Tibial nerve (tissue), 4 donors: ENCODE measurements around the gene TMA7. TPM values are rescaled to one million over a fixed set of nuclear protein-coding genes. Genes with fewer than 3 reads are reported as not detected.
A peak's percentile ranks its signal among the peaks of the same experiment; 100 is the strongest.

ENCODE experiments used
- DNase-seq, 2 donors: peaks; one replicate each; pipeline ENCODE4 v3.0.0-alpha.2; 2019; ENCODE audit warnings: low spot score in 2 of 2
- H3K27ac ChIP-seq, 4 donors: fragments of 200-600 bp; sonication (generic) in 3 of 4; one replicate each; pipeline ENCODE4 v1.5.1; 2017 to 2019; ENCODE audit warnings: mild to moderate bottlenecking in 1 of 4
- H3K27me3 ChIP-seq, 2 donors: fragments of 200-600 bp; sonication (generic) in 1 of 2; one replicate each; pipeline versions ENCODE4 v1.5.1 to v1.6.0; 2017 to 2019
- H3K36me3 ChIP-seq, 3 donors: fragments of 200-600 bp; sonication (generic); one replicate each; pipeline ENCODE4 v1.5.1; 2018 to 2019
- H3K4me1 ChIP-seq, 4 donors: fragments of 200-600 bp; sonication (generic) in 3 of 4; one replicate each; pipeline ENCODE4 v1.5.1; 2017 to 2019
- H3K4me3 ChIP-seq, 4 donors: fragments of 200-600 bp; sonication (generic) in 3 of 4; one replicate each; pipeline ENCODE4 v1.5.1; 2017 to 2019; ENCODE audit warnings: mild to moderate bottlenecking in 1 of 4, moderate library complexity in 1 of 4
- H3K9me3 ChIP-seq, 4 donors: fragments of 200-600 bp; sonication (generic) in 3 of 4; one replicate each; pipeline ENCODE4 v1.5.1; 2017 to 2019
- CTCF ChIP-seq, 5 experiments: fragments of 200-600 bp in 3 of 5; fragments of 450-650 bp in 2 of 5; sonication (generic) in 3 of 5; IDR thresholded peaks; one replicate each; pipeline ENCODE4 v1.5.1; 2016 to 2019; ENCODE audit warnings: antibody characterized with exemption in 5 of 5, mild to moderate bottlenecking in 3 of 5, moderate library complexity in 2 of 5
- EP300 ChIP-seq, 2 donors: sonication (generic); formaldehyde crosslinking; IDR thresholded peaks; one replicate each; pipeline ENCODE4 v1.6.1; 2017; ENCODE audit warnings: antibody characterized with exemption in 2 of 2, mild to moderate bottlenecking in 1 of 2
- POLR2A ChIP-seq, 2 donors: fragments of 450-650 bp; IDR thresholded peaks; one replicate each; pipeline ENCODE4 v1.6.1; 2017; ENCODE audit warnings: antibody characterized with exemption in 2 of 2, mild to moderate bottlenecking in 2 of 2, moderate library complexity in 2 of 2
- WGBS, 2 donors: methylation state at CpG; one replicate each; pipeline ENCODE4 v1.1.5; 2018; 5-methylcytosine and 5-hydroxymethylcytosine counted together
- total RNA-seq, 4 donors: library from RNA; depleted of rRNA; stranded (reverse); fragments of >200 nt; gene quantifications; one replicate each; pipeline ENCODE4 v1.1.0, GENCODE V29; 2016

TMA7 gene
- total RNA-seq, 4 donors from 2014 or later, result 212 to 380 (median 291) TPM

- DNase-seq, result no peak
- Histone ChIP-seq H3K36me3 (peaks cover 0 to 93% (median 6%) of the 10 kb centered on the region in 3 donors), H3K4me3 (no peak overlapping the region), H3K4me1 (peaks cover 0 to 37% (median 6%) of the 10 kb centered on the region in 4 donors), H3K27me3 (no peaks in the 10 kb centered on the region), H3K27ac (no peak overlapping the region), H3K9me3 (no peaks in the 10 kb centered on the region)
- TF ChIP-seq EP300 (IDR thresholded peaks at IDR 0.05) (no peak), POLR2A (IDR thresholded peaks at IDR 0.05) (no peak), CTCF (IDR thresholded peaks at IDR 0.05) (no peak)
- 90 to 91% methylated on average over 17 of the region's 17 CpGs for WGBS, 2 donors
Observed at GRCh38 chr3:48419597-48419996, 20.5 kb upstream of the TMA7 start.

GRCh38 chr3:48420561-48420960, 19.5 kb upstream of the TMA7 start:
- Histone ChIP-seq H3K9me3 (no peaks in the 10 kb centered on the region), H3K36me3 (peaks cover 0 to 84% (median 3%) of the 10 kb centered on the region in 3 donors), H3K4me3 (no peak overlapping the region), H3K27me3 (no peaks in the 10 kb centered on the region), H3K27ac (no peak overlapping the region), H3K4me1 (peaks cover 0 to 47% (median 15%) of the 10 kb centered on the region in 4 donors)
- TF ChIP-seq EP300 (IDR thresholded peaks at IDR 0.05) (no peak), CTCF (IDR thresholded peaks at IDR 0.05) (no peak), POLR2A (IDR thresholded peaks at IDR 0.05) (no peak)
- DNase-seq, result no peak
- WGBS, 2 donors, result 94 to 95% methylated on average over 10 to 14 of the region's 14 CpGs

GRCh38 chr3:48422272-48422671, 17.8 kb upstream of the TMA7 start:
- H3K27ac ChIP-seq, result peak overlapping the region in 1 of 4 donors; percentile 98
- no peak overlapping the region for H3K4me3 ChIP-seq
- peaks cover 0 to 64% (median 31%) of the 10 kb centered on the region in 4 donors for H3K4me1 ChIP-seq
- 84 to 97% methylated on average over 2 to 3 of the region's 3 CpGs for WGBS, 2 donors
- H3K36me3 ChIP-seq, result peaks cover 0 to 66% (median 3%) of the 10 kb centered on the region in 3 donors
- H3K27me3 ChIP-seq, result no peaks in the 10 kb centered on the region
- no peaks in the 10 kb centered on the region for H3K9me3 ChIP-seq
- no peak for TF ChIP-seq EP300 (IDR thresholded peaks at IDR 0.05)
- TF ChIP-seq POLR2A (IDR thresholded peaks at IDR 0.05), result no peak
- TF ChIP-seq CTCF (IDR thresholded peaks at IDR 0.05), result no peak
- no peak for DNase-seq

- peak overlapping the region in 2 of 4 donors; percentile 6 to 98 for H3K27ac ChIP-seq
- DNase-seq, result no peak
- 76% methylated on average over 8 of the region's 8 CpGs for WGBS, 2 donors
- no peaks in the 10 kb centered on the region for H3K9me3 ChIP-seq
- no peak overlapping the region for H3K4me3 ChIP-seq
- TF ChIP-seq CTCF (IDR thresholded peaks at IDR 0.05) (no peak), EP300 (IDR thresholded peaks at IDR 0.05) (no peak), POLR2A (IDR thresholded peaks at IDR 0.05) (no peak)
- H3K36me3 ChIP-seq, result peaks cover 0 to 62% (median 3%) of the 10 kb centered on the region in 3 donors
- peaks cover 0 to 68% (median 33%) of the 10 kb centered on the region in 4 donors for H3K4me1 ChIP-seq
- H3K27me3 ChIP-seq, result no peaks in the 10 kb centered on the region
Observed at GRCh38 chr3:48422681-48423080, 17.4 kb upstream of the TMA7 start.

GRCh38 chr3:48423241-48423882, 16.7 kb upstream of the TMA7 start:
- no peaks in the 10 kb centered on the region for H3K9me3 ChIP-seq
- DNase-seq, result no peak
- H3K36me3 ChIP-seq, result peaks cover 0 to 56% (median 3%) of the 10 kb centered on the region in 3 donors
- TF ChIP-seq EP300 (IDR thresholded peaks at IDR 0.05) (no peak), CTCF (IDR thresholded peaks at IDR 0.05) (no peak)
- WGBS, 2 donors, result 84 to 86% methylated on average over 25 of the region's 25 CpGs
- H3K4me1 ChIP-seq, result peaks cover 0 to 75% (median 36%) of the 10 kb centered on the region in 4 donors
- H3K27me3 ChIP-seq, result no peaks in the 10 kb centered on the region
- H3K4me3 ChIP-seq, result no peak overlapping the region
- H3K27ac ChIP-seq, result peak overlapping the region in 2 of 4 donors; percentile 6 to 98
